KMS-11 (cell line): ENCODE data around the gene SPRN.

Experiments
- H2AFZ ChIP-seq: fragments of 200-600 bp; sonication (generic); 2 replicates; pipeline ENCODE4 v1.6.1; 2016; ENCODE audit warnings: antibody characterized with exemption, mixed run types, low read depth
- H3K27ac ChIP-seq: fragments of 200-600 bp; sonication (generic); 2 replicates; pipeline ENCODE4 v1.6.1; 2016; ENCODE audit warnings: mild to moderate bottlenecking, mixed run types
- H3K27me3 ChIP-seq: fragments of 200-600 bp; sonication (generic); 2 replicates; pipeline ENCODE4 v1.6.1; 2017; ENCODE audit warnings: mild to moderate bottlenecking, low read depth, mixed run types, moderate library complexity; ENCODE audit not compliant: insufficient read depth
- H3K36me3 ChIP-seq: fragments of 200-600 bp; sonication (generic); 2 replicates; pipeline ENCODE4 v1.6.1; 2017; ENCODE audit warnings: mild to moderate bottlenecking, mixed run types; ENCODE audit not compliant: insufficient read depth
- H3K4me1 ChIP-seq: fragments of 200-600 bp; sonication (generic); 2 replicates; pipeline ENCODE4 v1.6.1; 2016; ENCODE audit warnings: mild to moderate bottlenecking, low read depth, mixed run types; ENCODE audit not compliant: poor library complexity, severe bottlenecking
- H3K4me2 ChIP-seq: fragments of 200-600 bp; sonication (generic); 2 replicates; pipeline ENCODE4 v1.7.0; 2016; ENCODE audit warnings: mild to moderate bottlenecking, mixed run types
- H3K4me3 ChIP-seq: fragments of 200-600 bp; sonication (generic); IDR thresholded peaks from 2 replicates; pipeline ENCODE4 v1.6.1; 2017; ENCODE audit warnings: low read depth, low read length, mixed read lengths; ENCODE audit not compliant: insufficient read depth
- H3K79me2 ChIP-seq: fragments of 200-600 bp; sonication (generic); 2 replicates; pipeline ENCODE4 v1.6.1; 2016; ENCODE audit warnings: low read depth, mixed run types; ENCODE audit not compliant: insufficient read depth
- H3K9ac ChIP-seq: fragments of 200-600 bp; sonication (generic); 2 replicates; pipeline ENCODE4 v1.6.1; 2016; ENCODE audit warnings: mild to moderate bottlenecking, mixed run types
- H4K20me1 ChIP-seq: fragments of 200-600 bp; sonication (generic); 2 replicates; pipeline ENCODE4 v1.6.1; 2016; ENCODE audit warnings: mild to moderate bottlenecking, mixed run types; ENCODE audit not compliant: insufficient read depth
- CTCF ChIP-seq: fragments of 200-600 bp; sonication (generic); conservative IDR thresholded peaks from 2 replicates; pipeline ENCODE4 v1.6.1; 2017; ENCODE audit warnings: low read depth, mild to moderate bottlenecking, antibody characterized with exemption, low read length, moderate library complexity, mixed read lengths

The SPRN gene

GRCh38 chr10:133411523-133412380 is 12.7 kb downstream of the SPRN start:
- no peaks in the 10 kb centered on the region for H4K20me1 ChIP-seq
- no peaks in the 10 kb centered on the region for H3K4me1 ChIP-seq
- H3K79me2 ChIP-seq = no peaks in the 10 kb centered on the region; the same call in 1 of the 2 replicates
- no peak overlapping the region for H3K4me3 ChIP-seq
- no peaks in the 10 kb centered on the region; the same call in 1 of the 2 replicates for H3K36me3 ChIP-seq
- H3K9ac ChIP-seq = no peak overlapping the region
- H3K27ac ChIP-seq = no peak overlapping the region
- TF ChIP-seq CTCF = no peak
- no peaks in the 10 kb centered on the region for H3K27me3 ChIP-seq
- H3K4me2 ChIP-seq = no peak overlapping the region
- H2AFZ ChIP-seq = no peak overlapping the region

GRCh38 chr10:133405844-133406527 is 18.4 kb downstream of the SPRN start:
- no peaks in the 10 kb centered on the region for H3K36me3 ChIP-seq
- H3K4me1 ChIP-seq = peaks cover 18% of the 10 kb centered on the region
- no peaks in the 10 kb centered on the region for H3K27me3 ChIP-seq
- no peak overlapping the region for H3K4me2 ChIP-seq
- no peak overlapping the region for H3K9ac ChIP-seq
- H2AFZ ChIP-seq = no peak overlapping the region
- no peaks in the 10 kb centered on the region for H4K20me1 ChIP-seq
- no peak for TF ChIP-seq CTCF
- no peaks in the 10 kb centered on the region; the same call in none of the 2 replicates for H3K79me2 ChIP-seq
- H3K27ac ChIP-seq = no peak overlapping the region
- no peak overlapping the region for H3K4me3 ChIP-seq

- Histone ChIP-seq H3K4me3 (no peak overlapping the region), H2AFZ (no peak overlapping the region), H3K79me2 (no peaks in the 10 kb centered on the region; the same call in none of the 2 replicates), H3K4me2 (no peak overlapping the region), H3K27ac (no peak overlapping the region), H3K9ac (no peak overlapping the region), H3K36me3 (no peaks in the 10 kb centered on the region), H3K27me3 (no peaks in the 10 kb centered on the region), H4K20me1 (no peaks in the 10 kb centered on the region), H3K4me1 (peaks cover 25% of the 10 kb centered on the region)
- TF ChIP-seq CTCF = no peak
Observed at GRCh38 chr10:133405272-133405671, 19.2 kb downstream of the SPRN start.

GRCh38 chr10:133403784-133404183 is 20.6 kb downstream of the SPRN start:
- H3K4me1 ChIP-seq = peaks cover 33% of the 10 kb centered on the region
- H4K20me1 ChIP-seq = no peaks in the 10 kb centered on the region
- no peaks in the 10 kb centered on the region for H3K27me3 ChIP-seq
- TF ChIP-seq CTCF = no peak
- H2AFZ ChIP-seq = no peak overlapping the region
- no peaks in the 10 kb centered on the region; the same call in none of the 2 replicates for H3K79me2 ChIP-seq
- H3K27ac ChIP-seq = no peak overlapping the region
- no peak overlapping the region for H3K9ac ChIP-seq
- H3K4me3 ChIP-seq = no peak overlapping the region
- H3K4me2 ChIP-seq = no peak overlapping the region
- H3K36me3 ChIP-seq = no peaks in the 10 kb centered on the region
